Femur (tissue), 1 donor: ENCODE data around the gene CHST13.

Source experiments
- DNase-seq: peaks from one replicate; pipeline ENCODE4 v3.0.0-alpha.2; 2017

CHST13 gene

DNA sequence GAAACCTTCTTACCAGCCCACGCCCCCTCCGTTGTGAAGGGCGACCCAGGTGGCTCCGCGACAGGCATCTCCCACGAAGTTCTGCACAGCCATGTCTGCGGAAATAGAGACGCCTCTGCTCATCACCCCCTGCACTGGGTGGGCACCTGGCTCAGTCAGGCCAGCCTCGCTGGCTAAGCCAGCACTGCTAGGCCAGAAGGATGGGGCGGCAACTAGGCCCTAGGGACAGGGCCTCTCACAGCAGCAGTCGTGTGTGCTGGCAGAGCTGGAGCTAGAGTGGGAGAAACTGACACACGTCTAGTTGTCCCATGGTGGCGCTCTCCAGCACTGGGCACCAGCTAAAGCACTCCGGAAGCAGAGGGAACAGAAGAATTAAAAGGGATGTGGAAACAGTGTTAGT lies 35.8 kb upstream of the CHST13 start:
- no peak for DNase-seq

DNA sequence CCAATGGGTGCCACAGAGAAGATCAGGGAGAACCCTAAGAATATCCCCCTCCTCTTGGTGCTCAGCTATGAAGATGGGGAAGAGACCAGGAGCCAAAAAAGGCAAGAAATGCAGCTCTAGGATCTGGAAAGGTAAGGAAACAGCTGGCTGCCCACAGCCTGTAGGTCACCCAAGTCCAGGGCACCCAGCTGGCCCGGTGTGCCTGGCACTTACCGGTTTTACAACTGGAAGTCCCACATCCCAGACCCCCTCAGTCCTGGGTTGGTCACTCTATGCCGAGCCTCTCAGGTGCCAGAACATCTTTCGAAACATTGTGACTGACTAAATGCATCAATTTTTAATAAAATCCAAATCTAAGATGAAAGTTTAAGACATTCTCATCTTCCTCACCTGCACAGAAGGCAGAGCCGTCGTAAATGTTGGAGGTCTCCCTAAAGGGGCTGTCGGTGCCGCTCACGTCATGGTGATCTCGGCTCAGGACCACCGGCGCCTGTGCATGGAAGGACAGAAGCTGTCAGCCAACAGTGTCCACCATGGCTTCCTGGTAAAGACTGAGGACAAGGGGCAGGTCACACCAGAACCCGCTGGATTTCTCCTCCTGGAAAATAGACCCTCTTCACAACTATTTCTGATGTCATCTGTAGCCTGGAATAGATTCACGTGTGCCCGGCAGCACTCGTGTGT lies 34.9 kb upstream of the CHST13 start:
- DNase-seq, result no peak

DNA sequence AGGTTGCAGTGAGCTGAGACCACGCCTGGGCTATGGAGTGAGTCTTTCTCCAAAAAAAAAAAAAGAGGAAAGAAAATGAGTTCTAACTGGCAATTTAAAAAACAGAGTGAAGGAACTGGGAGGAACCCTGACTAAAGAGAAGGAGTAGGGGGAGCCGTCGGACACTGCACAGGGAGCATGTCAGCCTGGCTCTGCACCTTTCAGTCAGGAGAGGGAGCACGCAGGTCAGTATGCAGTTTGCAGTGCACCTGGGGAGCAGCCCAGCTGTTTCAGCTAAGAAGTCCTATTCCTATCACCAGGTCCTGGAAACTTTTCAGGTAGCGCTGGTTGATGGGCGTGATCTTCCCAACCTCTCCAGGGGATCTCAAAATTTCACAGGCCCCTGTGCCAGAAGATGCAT lies 33.3 kb upstream of the CHST13 start:
- no peak for DNase-seq

DNA sequence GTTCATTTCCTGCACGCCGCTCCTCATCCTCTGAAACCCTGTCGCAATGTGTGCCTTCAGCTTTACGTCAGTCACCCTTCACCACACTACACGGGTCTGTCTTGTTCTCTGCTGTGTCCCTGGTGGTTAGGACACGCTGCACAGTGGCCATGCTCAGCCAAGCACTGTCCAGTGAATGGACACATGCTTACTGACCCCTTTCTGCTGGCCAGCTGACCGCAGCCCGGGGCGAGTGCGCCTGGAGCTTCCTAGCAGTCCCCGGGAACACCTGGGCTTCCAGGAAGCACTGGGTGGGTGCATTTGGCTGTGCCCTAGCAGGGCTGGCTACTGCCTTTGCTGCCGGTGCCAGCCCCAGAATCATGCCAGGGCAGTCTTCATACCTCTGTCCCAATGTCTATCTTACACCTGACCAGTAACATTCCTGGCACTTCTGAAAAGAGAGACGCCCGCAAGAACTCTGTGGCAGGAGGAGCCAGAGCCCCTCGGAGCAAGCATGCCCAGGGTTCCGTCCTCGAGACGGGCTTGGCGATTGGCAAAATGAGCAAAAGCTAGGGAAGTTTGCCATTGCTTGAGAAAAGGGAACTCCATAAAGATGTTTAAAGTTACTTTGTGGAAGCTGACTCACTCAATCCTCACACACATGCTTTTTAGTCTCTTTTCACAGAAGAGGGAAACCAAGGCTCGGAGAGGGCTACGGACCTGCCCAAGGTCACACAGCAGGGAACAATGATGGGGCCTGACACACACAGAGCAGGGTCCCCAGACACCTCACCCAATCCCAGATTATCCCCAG lies 32.5 kb upstream of the CHST13 start:
- no peak for DNase-seq

DNA sequence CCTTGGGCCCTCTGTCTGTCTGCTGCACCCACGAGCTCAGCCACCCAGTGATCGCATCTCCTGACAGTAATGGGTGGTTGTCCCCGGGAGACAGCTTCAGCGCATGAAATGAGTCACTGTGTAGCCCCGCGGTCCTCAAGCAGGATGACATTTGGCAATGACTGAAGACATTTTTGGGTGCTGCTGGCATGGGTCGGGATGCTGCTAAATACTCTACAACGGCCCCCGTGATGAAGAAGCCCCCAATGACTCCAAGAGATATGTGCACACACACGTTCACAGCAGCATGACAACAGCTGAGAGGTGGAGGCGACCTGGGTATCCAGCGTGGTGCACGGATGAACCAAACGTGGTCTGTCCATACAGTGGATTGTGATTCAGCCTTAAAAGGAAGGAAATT lies 30.9 kb upstream of the CHST13 start:
- DNase-seq, result no peak

DNA sequence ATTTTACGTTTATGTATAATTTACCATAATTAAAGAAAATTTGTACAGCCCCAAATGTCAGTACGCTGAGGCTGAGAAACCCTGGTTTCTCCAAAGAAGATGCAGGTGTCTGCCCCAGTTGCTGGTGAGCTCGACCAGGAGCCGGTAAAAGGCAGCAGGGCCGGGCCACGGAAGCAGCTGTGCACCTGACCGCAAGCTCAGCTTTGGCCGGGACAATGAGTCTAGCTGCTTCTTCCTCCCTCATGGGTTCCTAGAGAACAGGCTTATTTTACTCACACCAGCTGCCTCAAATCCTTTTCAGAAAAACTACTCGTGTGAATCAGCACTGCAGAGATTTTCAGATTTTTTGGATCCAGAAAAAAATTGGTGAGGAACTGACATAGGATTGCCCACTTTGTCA lies 30.2 kb upstream of the CHST13 start:
- DNase-seq, result no peak

DNA sequence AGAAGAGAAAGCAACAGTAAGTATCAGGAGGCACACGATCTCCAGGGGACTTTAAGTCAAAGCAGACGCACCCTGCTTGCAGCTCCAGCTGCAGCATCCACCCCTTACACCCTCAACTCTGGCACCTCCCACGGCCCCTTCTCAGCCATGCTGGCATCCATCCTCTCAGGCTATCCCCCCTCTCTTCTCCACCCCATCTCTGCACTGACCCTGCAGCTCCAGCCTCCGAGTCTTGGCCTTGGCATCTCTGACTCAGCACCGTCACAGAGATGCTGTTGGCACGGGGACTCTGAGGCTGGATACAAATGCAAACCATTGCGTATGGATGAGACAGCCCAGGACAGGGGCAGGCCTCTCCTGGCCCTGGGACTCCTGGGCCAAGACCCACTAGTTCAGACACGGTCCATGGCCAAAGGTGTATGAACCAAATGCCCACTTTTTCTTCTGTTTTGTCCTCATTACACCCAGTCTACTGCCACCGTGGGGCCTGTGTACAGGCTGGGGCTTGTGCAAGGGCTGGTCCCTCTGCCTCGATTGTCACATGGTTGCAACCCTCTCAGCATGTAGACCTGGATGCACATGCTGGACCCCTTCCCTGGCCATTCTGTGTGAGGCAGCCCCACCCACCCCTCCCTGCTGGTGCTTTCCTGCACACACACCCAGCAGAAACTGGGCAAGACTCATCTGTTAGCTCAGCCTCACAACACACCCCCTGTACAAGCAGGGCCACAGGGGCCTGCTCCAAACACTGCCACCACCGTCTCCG lies 29.6 kb upstream of the CHST13 start:
- DNase-seq, result no peak

DNA sequence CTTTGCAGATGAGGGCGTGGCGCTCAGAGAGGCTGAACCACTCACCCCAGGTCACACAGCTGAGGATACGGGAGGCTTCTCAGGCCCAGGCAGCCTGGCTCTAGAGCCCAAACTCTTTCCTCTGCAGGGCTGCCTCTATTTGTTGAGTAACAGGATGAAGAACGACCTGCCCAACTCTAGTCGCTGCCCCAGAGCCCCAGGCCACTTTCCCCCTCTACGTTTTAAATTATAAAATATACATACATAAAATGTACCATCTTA lies 29.1 kb upstream of the CHST13 start:
- no peak for DNase-seq

DNA sequence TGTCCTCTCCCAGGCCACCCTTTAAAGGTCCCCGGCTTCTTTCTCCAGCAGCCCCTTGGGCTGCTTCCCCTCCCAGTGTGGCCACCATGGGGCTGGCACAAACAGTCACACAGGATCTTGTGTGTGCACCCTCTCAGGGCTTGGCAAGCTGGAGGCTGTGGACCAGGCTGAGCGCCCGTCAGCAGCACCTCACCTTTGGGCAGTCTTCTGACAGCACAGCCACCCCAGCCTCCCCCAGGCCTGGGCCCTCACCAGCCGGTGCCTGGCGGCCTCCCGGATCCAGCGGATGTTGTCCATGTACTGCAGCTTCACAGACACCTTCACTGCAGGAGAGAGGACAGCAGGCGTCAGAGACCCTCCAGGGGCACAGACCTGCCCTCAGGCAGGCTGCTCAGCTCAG lies 28.2 kb upstream of the CHST13 start:
- no peak for DNase-seq

DNA sequence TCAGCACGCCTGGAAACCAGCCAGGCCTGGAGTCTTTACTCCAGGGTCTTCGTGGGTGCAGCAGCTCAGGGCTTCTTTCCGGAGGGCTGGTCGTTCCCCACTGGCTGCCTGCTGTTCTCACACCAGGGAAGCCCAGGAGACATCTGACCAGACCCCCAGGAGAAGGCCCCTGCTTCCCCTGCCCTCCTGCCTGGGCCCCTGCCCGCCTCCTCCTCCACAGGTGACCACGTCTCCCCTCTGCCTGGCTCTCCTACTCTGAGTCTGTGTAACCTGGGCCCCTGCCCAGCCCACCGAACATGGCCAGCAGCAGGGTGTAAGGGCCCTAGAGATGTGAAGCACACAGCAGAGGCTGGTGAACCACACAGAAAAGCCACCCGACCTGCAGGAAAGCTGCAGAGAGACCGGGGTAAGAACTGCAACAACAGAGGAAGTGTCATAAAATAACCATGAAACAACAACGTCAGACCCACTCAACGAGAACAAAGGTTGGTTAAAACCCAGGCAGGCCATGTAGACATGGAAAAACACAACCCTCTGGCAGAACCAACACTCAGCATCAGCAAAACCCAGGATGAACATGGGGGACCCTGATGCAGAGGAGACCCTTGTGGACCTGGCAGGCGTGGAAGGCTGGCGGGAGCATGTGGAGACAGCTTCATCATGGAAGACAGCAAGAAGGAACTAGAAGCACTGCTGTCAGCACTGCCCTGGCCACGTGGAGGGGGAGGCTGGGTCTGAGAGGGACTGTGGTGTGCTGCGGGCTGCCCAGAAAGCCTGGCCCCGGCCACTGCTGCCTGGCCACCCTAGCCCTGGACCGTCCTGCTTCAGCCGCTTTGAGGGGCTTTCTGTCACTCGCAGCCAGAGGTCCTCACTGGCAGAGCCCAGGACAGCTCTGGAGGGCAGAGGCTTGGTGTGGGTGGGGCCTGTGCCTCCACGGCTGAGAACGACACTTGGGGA lies 26.8 kb upstream of the CHST13 start:
- DNase-seq, result no peak

DNA sequence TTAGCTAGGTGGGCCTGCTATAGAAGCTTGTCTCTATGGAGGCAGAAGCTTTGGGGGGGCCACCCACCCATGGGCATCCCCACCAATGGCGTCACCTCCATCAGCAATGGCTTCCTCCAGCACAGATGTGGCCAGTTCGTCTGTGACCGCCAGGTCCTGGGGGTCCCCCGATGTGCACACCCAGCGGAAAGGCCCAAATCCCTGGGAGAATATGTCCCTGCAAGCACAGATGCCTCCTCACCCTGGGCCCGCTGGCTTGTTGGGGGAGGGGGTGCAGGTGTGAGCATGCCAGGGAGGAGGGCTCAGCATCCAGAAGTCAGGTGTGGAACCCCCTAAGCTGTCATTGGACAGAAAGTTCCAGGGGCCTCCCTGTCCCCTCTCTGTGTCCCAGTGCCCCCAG lies 26.0 kb upstream of the CHST13 start:
- no peak for DNase-seq

DNA sequence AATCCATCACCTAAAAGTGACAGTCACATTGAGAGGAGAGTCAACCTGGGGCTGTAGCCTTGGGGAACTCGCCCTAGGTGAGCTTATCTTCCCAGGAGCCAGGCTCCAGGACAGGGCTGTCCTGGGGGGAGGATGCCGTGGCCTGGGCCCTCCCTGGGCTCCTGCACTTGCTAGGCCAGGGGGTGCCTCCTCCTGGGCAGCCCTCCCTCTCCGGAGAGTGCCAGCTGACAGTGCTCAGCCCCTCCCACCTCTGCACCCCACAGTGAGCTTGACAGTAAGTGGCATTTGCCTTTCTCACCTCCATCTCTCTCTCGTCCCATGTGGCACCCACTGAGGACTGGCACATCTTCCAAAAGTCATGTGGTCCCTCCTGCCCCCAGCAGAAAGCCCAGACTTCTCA lies 25.5 kb upstream of the CHST13 start:
- no peak for DNase-seq

DNA sequence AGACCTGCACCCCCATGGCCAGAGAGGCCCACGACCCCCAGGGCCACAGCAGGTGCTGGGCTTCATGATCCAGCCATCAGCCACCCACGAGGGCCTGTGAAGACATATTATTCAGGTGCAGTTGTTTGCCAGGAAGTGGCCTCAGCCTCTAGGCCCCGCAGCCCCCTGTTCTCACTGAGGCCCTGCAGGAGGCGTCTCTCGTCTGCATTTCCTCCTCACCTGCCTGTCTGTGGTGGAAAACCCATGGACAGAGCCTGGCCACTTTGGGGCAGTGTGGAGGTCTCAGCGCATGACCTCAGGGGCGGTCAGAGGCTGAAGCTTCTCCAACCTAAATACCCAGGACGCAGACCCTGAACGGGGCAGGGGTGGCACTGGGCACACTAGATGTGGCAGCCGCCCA lies 25.0 kb upstream of the CHST13 start:
- DNase-seq, result no peak

DNA sequence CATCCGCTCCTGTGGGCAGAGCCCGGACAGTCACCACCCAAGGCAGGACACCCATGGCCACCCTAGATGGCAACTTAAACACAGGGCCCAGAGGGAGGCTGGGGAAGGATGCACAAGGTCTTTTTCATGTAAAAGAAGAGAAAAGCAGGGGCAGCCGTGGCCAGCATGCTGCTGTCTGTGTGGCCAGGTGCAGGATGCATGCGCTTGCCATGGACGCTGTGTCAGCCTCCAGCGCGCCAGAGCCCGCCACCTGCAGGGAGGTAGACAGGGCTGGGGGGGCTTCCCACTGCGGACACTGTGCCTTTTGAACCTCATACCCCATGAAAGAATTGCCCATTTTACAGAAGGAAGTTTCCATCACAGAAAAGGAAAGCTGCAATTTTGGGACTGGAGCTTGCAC lies 24.6 kb upstream of the CHST13 start:
- no peak for DNase-seq

DNA sequence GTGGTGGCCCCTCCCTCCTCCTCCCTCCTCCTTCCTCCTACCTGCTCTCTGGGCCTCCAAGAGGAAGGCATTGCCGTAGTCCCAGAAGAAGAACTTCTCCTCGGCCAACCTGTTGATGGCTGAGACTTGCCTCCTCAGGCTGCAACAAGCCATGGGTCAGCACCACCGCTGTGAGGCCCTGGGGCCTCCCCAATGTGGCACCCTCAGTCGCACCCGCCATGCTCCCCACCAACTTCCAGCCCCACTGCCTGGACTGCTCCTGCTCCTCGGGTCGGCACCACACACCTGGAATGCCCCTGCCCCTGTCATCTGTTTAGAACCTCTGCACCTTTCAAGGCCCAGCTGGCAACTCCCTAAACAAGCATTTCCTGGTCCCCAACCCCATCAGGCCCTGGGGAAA lies 23.9 kb upstream of the CHST13 start:
- DNase-seq, result no peak

DNA sequence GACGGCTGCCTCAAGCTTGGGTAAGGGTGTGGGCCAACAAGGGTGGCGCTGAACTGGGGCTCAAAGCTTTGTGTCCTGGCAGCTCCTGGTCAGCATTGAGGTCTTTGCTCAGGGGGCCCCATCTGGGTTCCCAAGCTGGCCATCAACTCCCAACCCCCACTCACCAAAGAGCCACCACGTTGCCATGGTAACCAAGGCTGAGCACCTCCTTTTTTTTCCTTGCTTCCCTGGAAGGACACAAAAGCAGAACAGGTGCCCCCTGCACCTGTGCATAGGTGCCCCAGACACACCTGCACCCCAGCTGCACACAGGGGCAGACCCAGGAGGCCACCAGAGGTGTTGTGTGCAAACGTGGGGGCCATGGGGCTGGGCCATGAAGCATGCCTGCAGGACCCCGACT lies 22.9 kb upstream of the CHST13 start:
- DNase-seq, result no peak

DNA sequence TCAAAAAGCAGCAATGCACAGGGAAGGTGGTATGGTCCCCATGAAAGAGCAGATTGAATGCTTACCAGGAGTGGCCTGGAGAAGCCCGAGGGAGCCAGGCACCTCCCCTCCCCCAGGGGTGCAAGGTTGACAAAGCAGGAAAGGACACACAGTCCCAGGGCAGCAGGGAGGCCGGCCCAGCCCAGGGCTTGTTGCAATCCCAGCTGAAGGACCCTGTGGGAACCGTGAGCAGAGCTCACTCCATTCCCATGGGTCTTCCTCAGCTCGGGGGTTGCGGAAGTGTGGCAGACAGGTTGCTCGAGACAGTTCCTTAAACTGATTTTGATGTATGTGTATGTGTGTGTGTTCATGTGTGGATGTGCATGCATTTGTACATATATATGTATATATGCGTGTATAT lies 22.2 kb upstream of the CHST13 start:
- no peak for DNase-seq

DNA sequence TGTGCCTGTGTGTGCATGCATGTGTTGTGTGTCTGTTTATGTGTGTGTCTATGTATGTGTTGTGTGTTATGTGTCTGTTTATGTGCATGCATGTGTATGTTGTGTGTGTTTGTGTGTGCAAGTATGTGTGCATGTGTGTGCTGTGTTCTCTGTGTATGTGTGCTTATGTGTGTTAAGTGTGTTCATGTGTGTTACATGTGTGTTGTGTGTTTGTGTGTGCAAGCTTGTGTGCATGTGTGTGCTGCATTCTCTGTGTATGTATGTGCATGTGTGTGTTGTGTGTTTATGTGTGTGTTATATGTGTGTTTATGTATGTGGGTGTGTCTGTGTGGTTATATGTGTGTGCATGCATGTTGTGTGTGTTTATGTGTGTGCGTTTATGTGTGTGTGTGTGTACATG lies 21.3 kb upstream of the CHST13 start:
- DNase-seq, result no peak

DNA sequence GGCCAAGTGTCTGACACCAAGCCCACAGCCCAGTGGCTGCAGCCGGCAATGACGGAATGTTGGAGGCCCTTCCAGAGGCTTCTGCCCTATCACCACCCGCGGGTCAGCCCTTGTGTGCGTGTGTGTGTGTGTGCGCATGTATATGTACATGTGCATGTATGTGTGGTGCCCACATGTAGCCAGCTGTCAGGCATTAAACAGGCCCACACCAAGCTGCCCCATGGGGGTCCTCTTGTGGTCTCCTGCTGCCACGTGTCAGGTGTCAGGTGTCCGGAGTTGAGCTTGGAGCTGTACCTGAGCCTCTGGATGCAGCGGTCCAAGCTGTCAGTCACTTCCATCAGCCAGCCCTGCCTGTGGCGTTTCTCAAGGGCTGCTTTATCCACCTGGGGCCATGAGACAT lies 20.3 kb upstream of the CHST13 start:
- no peak for DNase-seq

DNA sequence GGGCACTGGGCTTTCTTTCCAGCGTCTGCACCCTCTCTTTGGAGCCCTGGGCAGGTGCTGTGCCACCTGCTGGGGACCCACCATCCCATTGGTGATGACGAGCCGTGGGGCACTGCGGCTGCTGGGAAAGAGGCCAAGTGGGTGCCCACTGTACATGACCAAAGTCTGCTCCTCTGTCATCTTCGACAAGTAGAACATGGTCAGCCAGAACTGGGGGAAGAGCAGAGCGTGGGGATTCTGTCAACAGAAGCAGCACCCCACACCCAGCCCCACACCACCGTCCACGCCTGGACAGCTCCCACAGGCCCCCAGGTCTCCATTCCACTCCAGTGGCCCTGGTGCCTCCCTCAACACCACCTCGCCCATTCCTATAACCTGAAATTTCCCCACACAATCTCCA lies 16.1 kb upstream of the CHST13 start:
- DNase-seq, result no peak

DNA sequence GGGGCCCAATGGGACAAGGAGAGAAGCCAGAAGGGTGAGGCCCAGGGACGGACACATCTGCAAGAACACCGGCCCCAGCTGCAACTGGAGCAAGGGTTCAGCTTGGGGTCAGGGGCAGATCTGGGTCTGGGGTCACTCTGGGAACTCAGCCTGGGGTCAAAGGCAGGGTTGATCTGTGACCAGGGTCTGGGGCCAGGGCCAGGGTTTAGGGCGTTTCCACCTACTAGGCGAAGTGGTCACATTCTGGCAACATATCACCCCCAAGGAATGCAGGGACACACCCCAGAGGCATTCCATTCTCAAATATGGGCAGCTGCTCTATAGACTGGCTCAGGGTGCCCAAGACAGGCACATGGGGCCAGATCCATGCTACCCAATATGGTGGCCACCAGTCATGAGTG lies 15.4 kb upstream of the CHST13 start:
- no peak for DNase-seq

DNA sequence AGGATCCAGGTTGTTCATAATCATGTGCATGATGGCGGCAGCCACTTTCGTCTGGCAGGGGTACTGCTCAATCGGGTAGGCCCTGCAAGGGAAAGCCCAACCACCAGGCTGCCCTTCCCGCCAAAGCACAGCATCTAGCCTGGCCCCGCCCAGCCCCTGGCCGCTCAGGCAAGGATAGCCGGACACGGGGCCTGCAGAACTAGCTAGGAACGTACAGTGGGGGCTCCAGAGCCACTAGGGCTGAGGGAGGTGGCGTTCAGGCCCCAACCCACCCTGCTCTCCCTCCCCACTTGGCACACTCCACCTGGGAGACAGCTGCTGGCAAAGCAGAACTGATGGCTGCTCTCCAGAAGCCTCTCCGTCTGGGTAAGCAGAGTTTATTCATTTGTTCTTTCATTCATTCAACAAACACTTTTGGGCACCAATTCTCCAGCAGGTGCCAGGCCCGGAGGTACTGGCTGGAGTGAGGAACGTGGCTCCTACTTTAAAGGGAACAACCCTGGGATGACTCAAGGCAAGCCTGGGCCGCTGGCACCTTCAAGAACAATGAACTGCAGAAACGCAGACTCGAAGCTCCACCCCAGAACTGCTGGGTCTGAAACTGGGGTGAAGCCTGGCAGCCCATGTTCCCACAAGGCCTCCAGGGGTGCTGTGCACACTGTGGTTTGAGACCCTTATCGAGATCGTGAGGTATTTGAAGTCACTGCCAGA lies 14.2 kb upstream of the CHST13 start:
- no peak for DNase-seq
